IgD-negative memory B cell (primary cell): Measurements from ENCODE around the gene TNFRSF9. TPM values are rescaled to one million over a fixed set of nuclear protein-coding genes. Genes with fewer than 3 reads are reported as not detected.
A peak's percentile ranks its signal among the peaks of the same experiment; 100 is the strongest.

Experiments
- H3K27ac Mint-ChIP-seq, 3 donors: one replicate each; pipeline ENCODE4 v1.8.0; 2020 to 2022; ENCODE audit warnings: mild to moderate bottlenecking in 3 of 3, mixed read lengths in 3 of 3, moderate library complexity in 1 of 3
- H3K27me3 Mint-ChIP-seq: one replicate; pipeline ENCODE4 v1.8.0; 2021; ENCODE audit warnings: mixed read lengths
- H3K36me3 Mint-ChIP-seq: one replicate; pipeline ENCODE4 v1.8.0; 2020; ENCODE audit warnings: mild to moderate bottlenecking, mixed read lengths
- H3K4me1 Mint-ChIP-seq, 3 donors: one replicate each; pipeline ENCODE4 v1.8.0; 2020 to 2022; ENCODE audit warnings: mixed read lengths in 3 of 3, mild to moderate bottlenecking in 1 of 3
- H3K4me3 Mint-ChIP-seq, 4 donors: one replicate each; pipeline ENCODE4 v1.8.0; 2020 to 2022; ENCODE audit warnings: mild to moderate bottlenecking in 4 of 4, mixed read lengths in 4 of 4, moderate library complexity in 3 of 4
- H3K9me3 Mint-ChIP-seq, 3 donors: one replicate each; pipeline ENCODE4 v1.8.0; 2020 to 2021; ENCODE audit warnings: mixed read lengths in 3 of 3, mild to moderate bottlenecking in 1 of 3
- polyA plus RNA-seq: library from polyadenylated mRNA; unstranded; fragments of 300-500 nt; fragmentation: Illumina TruSeq; gene quantifications from one replicate; pipeline ENCODE4 v1.2.3, GENCODE V29; 2021

TNFRSF9 gene
- polyA plus RNA-seq: not detected

- H3K4me3 Mint-ChIP-seq: peak within 1 kb of the TSS; percentile 22 to 90 (median 77)
- no peaks in the 10 kb centered on the region for H3K9me3 Mint-ChIP-seq
- H3K27ac Mint-ChIP-seq: peak within 1 kb of the TSS in 2 of 3 donors; percentile 6 to 81
- peaks cover 2% of the 10 kb centered on the region for H3K36me3 Mint-ChIP-seq
- peaks cover 32% of the 10 kb centered on the region for H3K27me3 Mint-ChIP-seq
- H3K4me1 Mint-ChIP-seq: peaks cover 9 to 20% (median 18%) of the 10 kb centered on the region in 3 donors
These were observed at the start of gene TNFRSF9 for GRCh38 chr1:7940745-7941436. Gene TNFRSF9 (minus strand): TSS chr1:7940839. CDS start chr1:7939994, 845 bp downstream.

GRCh38 chr1:7989762-7990428 is 49.3 kb upstream of the TNFRSF9 start:
- no peaks in the 10 kb centered on the region for H3K27me3 Mint-ChIP-seq
- peaks cover 7% of the 10 kb centered on the region for H3K36me3 Mint-ChIP-seq
- peaks cover 8 to 14% (median 11%) of the 10 kb centered on the region in 3 donors for H3K4me1 Mint-ChIP-seq
- H3K27ac Mint-ChIP-seq: no peak overlapping the region
- H3K4me3 Mint-ChIP-seq: no peak overlapping the region
- no peaks in the 10 kb centered on the region for H3K9me3 Mint-ChIP-seq

- Mint-ChIP-seq H3K36me3 (peaks cover 9% of the 10 kb centered on the region), H3K4me3 (no peak overlapping the region), H3K27ac (no peak overlapping the region), H3K27me3 (no peaks in the 10 kb centered on the region), H3K9me3 (no peaks in the 10 kb centered on the region), H3K4me1 (peaks cover 3 to 7% (median 4%) of the 10 kb centered on the region in 3 donors)
These were observed 47.9 kb upstream of the TNFRSF9 start for GRCh38 chr1:7988576-7988975.

GRCh38 chr1:7987528-7987927 is 46.9 kb upstream of the TNFRSF9 start:
- peaks cover 0 to 5% (median under 1%) of the 10 kb centered on the region in 3 donors for H3K4me1 Mint-ChIP-seq
- H3K27me3 Mint-ChIP-seq: no peaks in the 10 kb centered on the region
- no peak overlapping the region for H3K27ac Mint-ChIP-seq
- H3K9me3 Mint-ChIP-seq: no peaks in the 10 kb centered on the region
- H3K4me3 Mint-ChIP-seq: no peak overlapping the region
- H3K36me3 Mint-ChIP-seq: peaks cover 9% of the 10 kb centered on the region

- Mint-ChIP-seq H3K27ac (peak overlapping the region in 1 of 3 donors; percentile 80), H3K27me3 (no peaks in the 10 kb centered on the region), H3K9me3 (no peaks in the 10 kb centered on the region), H3K4me3 (no peak overlapping the region), H3K4me1 (peaks cover 3 to 10% (median 4%) of the 10 kb centered on the region in 3 donors), H3K36me3 (peaks cover 8% of the 10 kb centered on the region)
These were observed 45.4 kb upstream of the TNFRSF9 start for GRCh38 chr1:7985851-7986612.

GRCh38 chr1:7984811-7985210 is 44.2 kb upstream of the TNFRSF9 start:
- no peaks in the 10 kb centered on the region for H3K27me3 Mint-ChIP-seq
- peaks cover 8% of the 10 kb centered on the region for H3K36me3 Mint-ChIP-seq
- peaks cover 3 to 12% (median 4%) of the 10 kb centered on the region in 3 donors for H3K4me1 Mint-ChIP-seq
- H3K27ac Mint-ChIP-seq: no peak overlapping the region
- H3K9me3 Mint-ChIP-seq: no peaks in the 10 kb centered on the region
- H3K4me3 Mint-ChIP-seq: no peak overlapping the region

GRCh38 chr1:7983086-7983778 is 42.6 kb upstream of the TNFRSF9 start:
- Mint-ChIP-seq H3K9me3 (no peaks in the 10 kb centered on the region), H3K27me3 (no peaks in the 10 kb centered on the region), H3K27ac (no peak overlapping the region), H3K4me1 (peaks cover 3 to 9% (median 4%) of the 10 kb centered on the region in 3 donors), H3K4me3 (no peak overlapping the region), H3K36me3 (peaks cover 7% of the 10 kb centered on the region)

GRCh38 chr1:7980984-7981383 is 40.3 kb upstream of the TNFRSF9 start:
- H3K27ac Mint-ChIP-seq: no peak overlapping the region
- H3K4me3 Mint-ChIP-seq: no peak overlapping the region
- H3K9me3 Mint-ChIP-seq: no peaks in the 10 kb centered on the region
- no peaks in the 10 kb centered on the region for H3K27me3 Mint-ChIP-seq
- H3K4me1 Mint-ChIP-seq: peaks cover 3 to 9% (median 4%) of the 10 kb centered on the region in 3 donors
- peaks cover 6% of the 10 kb centered on the region for H3K36me3 Mint-ChIP-seq

- H3K27ac Mint-ChIP-seq: no peak overlapping the region
- H3K9me3 Mint-ChIP-seq: no peaks in the 10 kb centered on the region
- H3K36me3 Mint-ChIP-seq: peaks cover 2% of the 10 kb centered on the region
- H3K4me3 Mint-ChIP-seq: peak overlapping the region in 1 of 4 donors; percentile 25
- no peaks in the 10 kb centered on the region for H3K27me3 Mint-ChIP-seq
- peaks cover 0 to 4% (median 1%) of the 10 kb centered on the region in 3 donors for H3K4me1 Mint-ChIP-seq
These were observed 34.7 kb upstream of the TNFRSF9 start for GRCh38 chr1:7975212-7975865.

GRCh38 chr1:7973086-7973485 is 32.4 kb upstream of the TNFRSF9 start:
- Mint-ChIP-seq H3K27me3 (no peaks in the 10 kb centered on the region), H3K4me1 (peaks cover 0 to 4% (median 1%) of the 10 kb centered on the region in 3 donors), H3K4me3 (no peak overlapping the region), H3K9me3 (no peaks in the 10 kb centered on the region), H3K36me3 (peaks cover 2% of the 10 kb centered on the region), H3K27ac (no peak overlapping the region)

- no peak overlapping the region for H3K27ac Mint-ChIP-seq
These were observed 31.6 kb upstream of the TNFRSF9 start for GRCh38 chr1:7972285-7972684.

GRCh38 chr1:7971024-7971423 is 30.4 kb upstream of the TNFRSF9 start:
- Mint-ChIP-seq H3K4me3 (no peak overlapping the region), H3K36me3 (no peaks in the 10 kb centered on the region), H3K9me3 (no peaks in the 10 kb centered on the region), H3K27ac (peak overlapping the region in 1 of 3 donors; percentile 20), H3K4me1 (peaks cover 8 to 12% (median 9%) of the 10 kb centered on the region in 3 donors), H3K27me3 (no peaks in the 10 kb centered on the region)

More at GRCh38 chr1:7972285-7972684, 31.6 kb upstream of the TNFRSF9 start:
- no peaks in the 10 kb centered on the region for H3K36me3 Mint-ChIP-seq
- no peak overlapping the region for H3K4me3 Mint-ChIP-seq
- no peaks in the 10 kb centered on the region for H3K9me3 Mint-ChIP-seq
- H3K27me3 Mint-ChIP-seq: no peaks in the 10 kb centered on the region
- peaks cover under 1 to 5% (median 2%) of the 10 kb centered on the region in 3 donors for H3K4me1 Mint-ChIP-seq

- H3K27ac Mint-ChIP-seq: no peak overlapping the region
- H3K9me3 Mint-ChIP-seq: no peaks in the 10 kb centered on the region
- H3K4me3 Mint-ChIP-seq: no peak overlapping the region
- no peaks in the 10 kb centered on the region for H3K36me3 Mint-ChIP-seq
- H3K4me1 Mint-ChIP-seq: peaks cover 8 to 14% (median 9%) of the 10 kb centered on the region in 3 donors
- no peaks in the 10 kb centered on the region for H3K27me3 Mint-ChIP-seq
These were observed 29.6 kb upstream of the TNFRSF9 start for GRCh38 chr1:7970246-7970645.

- Mint-ChIP-seq H3K27me3 (no peaks in the 10 kb centered on the region), H3K9me3 (no peaks in the 10 kb centered on the region), H3K36me3 (peaks cover 2% of the 10 kb centered on the region), H3K27ac (no peak overlapping the region), H3K4me3 (no peak overlapping the region), H3K4me1 (peaks cover 14 to 22% (median 19%) of the 10 kb centered on the region in 3 donors)
These were observed 27.0 kb upstream of the TNFRSF9 start for GRCh38 chr1:7967651-7968050.
